NOMO-1 treated with DMSO at 0.1 percent for 48 hours (cell line): ENCODE data around the gene SLC10A7.

Experiments used
- DNase-seq: peaks from one replicate; lab custom pipeline; 2025; ENCODE audit not compliant: unreplicated experiment; lab: John Stamatoyannopoulos, UW

Gene SLC10A7

GRCh38 chr4:146263793-146264192 lies 257.9 kb downstream of the SLC10A7 start:
- no peak for DNase-seq

- no peak for DNase-seq
Measured at GRCh38 chr4:146261041-146261440, 260.7 kb downstream of the SLC10A7 start.

GRCh38 chr4:146260521-146260920 lies 261.2 kb downstream of the SLC10A7 start:
- DNase-seq: no peak

GRCh38 chr4:146257511-146257910 lies 264.2 kb downstream of the SLC10A7 start:
- no peak for DNase-seq

- DNase-seq: no peak
Measured at GRCh38 chr4:146256328-146256727, 265.4 kb downstream of the SLC10A7 start.

- no peak for DNase-seq
Measured at GRCh38 chr4:146255874-146256273, 265.9 kb downstream of the SLC10A7 start.

- DNase-seq: no peak
Measured at GRCh38 chr4:146255463-146255862, 266.3 kb downstream of the SLC10A7 start.

GRCh38 chr4:146252969-146253611 lies 268.6 kb downstream of the SLC10A7 start:
- DNase-seq: no peak

- no peak for DNase-seq
Measured at GRCh38 chr4:146247356-146247755, 274.4 kb downstream of the SLC10A7 start.

- no peak for DNase-seq
Measured at GRCh38 chr4:146246381-146246780, 275.4 kb downstream of the SLC10A7 start.

- no peak for DNase-seq
Measured at GRCh38 chr4:146245850-146246249, 275.9 kb downstream of the SLC10A7 start.

- no peak for DNase-seq
Measured at GRCh38 chr4:146245246-146245645, 276.5 kb downstream of the SLC10A7 start.

GRCh38 chr4:146244496-146244895 lies 277.2 kb downstream of the SLC10A7 start:
- DNase-seq: no peak

GRCh38 chr4:146243883-146244277 lies 277.9 kb downstream of the SLC10A7 start:
- no peak for DNase-seq

GRCh38 chr4:146243141-146243882 lies 278.4 kb downstream of the SLC10A7 start:
- DNase-seq: peak; percentile 52

GRCh38 chr4:146238107-146238506 lies 283.6 kb downstream of the SLC10A7 start:
- DNase-seq: no peak

- no peak for DNase-seq
Measured at GRCh38 chr4:146237092-146237491, 284.6 kb downstream of the SLC10A7 start.

GRCh38 chr4:146236216-146236615 lies 285.5 kb downstream of the SLC10A7 start:
- no peak for DNase-seq

GRCh38 chr4:146235654-146236177 lies 286.0 kb downstream of the SLC10A7 start:
- DNase-seq: peak; percentile 19

- peak; percentile 37 for DNase-seq
Measured at GRCh38 chr4:146232131-146232722, 289.5 kb downstream of the SLC10A7 start.

- no peak for DNase-seq
Measured at GRCh38 chr4:146229406-146229805, 292.3 kb downstream of the SLC10A7 start.
